Islet of Langerhans (tissue), 1 donor: ENCODE data around the gene NFIA.
A peak's percentile ranks its signal among the peaks of the same experiment; 100 is the strongest.

Source experiments
- FAIRE-seq: peaks from one replicate; lab custom pipeline; 2011; peaks lifted over from hg19 to GRCh38; lab: Jason Lieb, UNC

NFIA gene

DNA sequence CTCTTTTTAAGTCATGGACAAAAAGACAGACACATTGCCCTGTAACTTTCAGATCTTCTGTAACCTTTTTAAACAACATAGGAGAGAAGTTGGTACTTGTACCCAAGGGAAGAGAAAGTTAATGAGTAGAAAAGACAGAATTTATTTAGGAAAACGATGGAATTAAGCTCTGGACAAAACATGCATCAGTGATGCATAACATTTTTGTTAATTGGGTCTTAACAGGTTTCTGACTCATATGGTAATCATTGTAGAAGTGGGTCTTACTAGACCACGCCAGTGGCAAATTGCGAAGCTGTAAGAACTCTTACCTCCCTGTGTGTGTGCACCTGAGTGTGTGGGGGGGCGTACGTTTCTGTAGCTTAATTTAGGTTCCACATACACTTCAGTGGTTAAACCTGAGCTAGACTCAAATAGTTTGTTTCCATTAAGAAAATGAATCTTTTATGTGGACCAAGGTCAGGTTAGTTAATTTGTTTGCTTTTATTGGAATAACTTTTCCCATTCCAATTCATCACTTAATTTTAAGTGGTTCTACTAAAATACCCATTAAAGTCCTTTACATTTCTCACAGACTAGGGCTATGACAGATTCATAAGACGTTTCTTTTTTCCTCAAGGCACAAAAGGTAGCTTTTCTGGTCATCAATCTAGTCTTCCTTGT, 48.1 kb downstream of the NFIA start:
- no peak for FAIRE-seq

DNA sequence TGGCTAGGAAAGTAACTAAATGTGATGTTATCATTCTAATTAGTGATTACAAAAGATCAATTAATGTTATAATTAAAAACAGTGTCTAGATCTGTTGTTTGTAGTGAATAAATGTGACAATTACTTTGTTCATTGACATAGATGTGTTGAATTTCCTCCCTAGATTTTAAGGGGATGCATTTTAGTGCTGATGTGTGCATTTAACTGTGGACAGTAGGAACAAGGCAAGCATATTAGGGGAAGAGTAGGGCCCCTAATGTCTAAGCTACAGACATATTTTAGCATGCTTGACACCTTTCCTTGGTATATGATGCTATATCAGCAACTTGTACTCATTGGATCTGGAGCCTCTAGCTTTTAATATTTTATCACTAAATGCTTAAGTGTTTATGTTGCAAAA, 48.9 kb downstream of the NFIA start:
- FAIRE-seq: no peak

DNA sequence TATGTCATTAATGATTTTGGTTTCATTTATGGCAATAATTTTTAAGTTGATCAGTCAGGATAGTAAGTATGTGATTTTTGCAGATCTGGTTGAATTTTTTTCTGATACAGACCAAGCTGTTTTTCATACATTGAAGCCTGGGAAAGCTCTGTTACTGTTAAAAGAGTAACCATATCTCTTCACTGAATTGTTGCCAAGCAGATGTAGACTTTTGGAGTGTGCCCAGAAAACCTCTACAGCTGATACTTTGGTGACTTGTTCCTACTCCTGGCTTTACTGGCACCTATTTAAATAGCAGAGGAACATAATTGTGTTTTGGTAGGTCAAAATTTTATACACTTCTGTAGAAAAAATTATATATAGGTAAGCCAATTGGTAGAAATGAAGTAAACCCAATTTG, 49.4 kb downstream of the NFIA start:
- no peak for FAIRE-seq

DNA sequence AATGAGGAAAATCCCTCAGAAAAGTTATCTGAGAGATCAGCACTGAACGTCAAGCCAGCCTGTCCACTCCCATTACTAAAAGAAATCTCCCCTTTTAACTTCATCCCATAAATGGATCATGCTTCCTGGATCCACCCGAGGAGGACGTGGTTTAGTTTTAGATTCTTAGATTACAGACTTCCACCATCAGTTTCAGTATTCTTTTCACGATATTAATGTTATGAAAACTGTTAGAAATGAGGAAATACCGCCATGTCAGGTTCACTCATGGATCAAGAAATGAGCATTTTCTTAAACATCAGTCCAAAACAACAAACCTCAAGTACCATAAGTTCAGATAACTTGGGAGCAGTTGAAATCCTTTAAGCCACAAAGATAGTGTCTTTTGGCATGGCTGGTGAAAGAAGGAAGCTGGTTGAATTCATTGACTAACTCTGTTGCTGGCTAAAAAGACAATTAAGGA, 49.8 kb downstream of the NFIA start:
- FAIRE-seq: no peak

DNA sequence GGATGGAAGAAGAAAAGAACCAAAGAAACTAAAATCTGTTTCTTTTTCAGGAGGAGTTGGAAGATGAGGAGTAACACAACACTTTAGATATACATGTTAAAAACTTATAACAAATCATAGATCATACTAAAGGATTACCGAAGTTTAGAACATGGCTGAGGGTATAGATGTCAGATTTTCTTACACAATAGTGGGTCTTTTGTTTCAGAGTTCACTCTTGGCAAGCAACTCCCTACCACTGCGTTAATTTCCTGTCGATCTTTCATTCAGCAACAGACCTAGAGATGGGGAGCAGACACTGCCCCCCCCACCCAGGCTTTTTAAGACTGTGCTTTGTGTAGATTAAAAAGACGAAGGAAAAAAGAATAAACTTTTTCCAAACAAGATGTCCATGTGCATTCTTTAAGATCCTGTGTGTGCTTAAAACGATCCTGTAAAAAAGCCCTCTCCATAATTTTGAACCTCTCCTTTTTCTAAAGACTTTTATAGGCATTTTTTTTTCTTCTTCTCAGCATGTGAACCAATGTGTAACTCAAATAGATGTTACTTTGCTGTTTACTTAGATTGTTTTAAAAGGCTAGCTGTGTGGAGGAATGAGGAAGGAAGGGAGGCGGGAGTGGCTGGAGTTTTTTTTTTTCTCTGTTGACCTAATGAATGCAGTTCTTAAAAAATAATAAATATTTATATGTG, 50.4 kb downstream of the NFIA start:
- FAIRE-seq: peak; percentile 21

GRCh38 chr1:61133335-61134019, 51.1 kb downstream of the NFIA start:
- FAIRE-seq: no peak

- no peak for FAIRE-seq
These were observed 52.9 kb downstream of the NFIA start for GRCh38 chr1:61135291-61135690.

- FAIRE-seq: no peak
These were observed 55.9 kb downstream of the NFIA start for GRCh38 chr1:61138305-61138704.

GRCh38 chr1:61138921-61139774, 56.8 kb downstream of the NFIA start:
- FAIRE-seq: no peak

- no peak for FAIRE-seq
These were observed 57.6 kb downstream of the NFIA start for GRCh38 chr1:61139775-61140549.

DNA sequence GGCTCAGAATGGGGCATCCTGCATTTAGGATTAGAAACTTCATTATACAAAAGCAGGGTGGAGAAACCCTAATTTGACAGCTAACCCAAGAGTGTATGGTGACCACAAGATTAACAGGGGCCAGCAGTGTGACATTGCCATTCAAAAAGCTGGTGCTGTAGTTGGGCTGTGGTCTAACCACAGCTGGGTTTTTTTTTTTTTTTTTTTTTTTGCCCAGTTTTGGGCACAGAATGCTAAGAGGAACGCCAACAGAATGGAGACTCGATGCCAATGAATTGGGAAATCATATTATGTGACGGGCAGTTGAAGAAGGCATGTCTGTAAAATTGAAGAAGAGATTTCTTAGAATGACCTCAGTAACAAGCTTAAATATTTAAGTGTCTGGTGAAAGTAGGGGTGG, 58.4 kb downstream of the NFIA start:
- no peak for FAIRE-seq

DNA sequence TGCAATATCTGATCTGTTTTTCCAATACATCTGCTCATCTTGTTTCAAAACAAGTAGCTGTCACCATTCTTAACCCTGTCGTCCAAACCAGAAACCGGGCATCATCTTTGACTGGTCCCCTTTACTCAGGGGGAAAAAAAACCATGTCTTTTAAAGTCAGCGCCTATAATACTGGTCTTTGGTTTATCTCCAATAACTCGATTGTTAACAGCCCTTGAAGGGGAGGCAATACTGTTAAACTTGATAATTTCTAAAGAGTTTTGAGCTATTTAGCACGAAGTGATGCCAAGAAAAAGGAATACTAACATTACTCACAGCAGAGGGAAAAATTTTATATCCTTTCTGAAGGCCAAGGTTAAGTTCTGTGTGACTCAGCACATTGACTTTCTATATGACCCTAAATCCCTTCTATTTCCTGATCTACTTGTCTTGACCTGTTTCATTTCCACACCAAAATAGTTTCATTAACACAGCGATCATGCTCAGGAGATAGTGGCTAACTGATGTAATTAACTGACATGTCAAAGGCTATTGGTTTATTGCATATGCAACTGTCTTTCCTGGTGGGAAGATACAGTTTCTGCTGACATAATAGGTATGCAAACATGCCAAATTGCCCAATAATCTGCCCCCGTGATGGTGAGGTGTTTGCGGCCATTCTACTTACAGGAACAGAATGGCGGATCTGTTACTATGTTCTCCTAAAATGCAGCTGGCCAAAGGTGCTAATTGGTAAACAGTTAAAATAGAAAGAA, 59.1 kb downstream of the NFIA start:
- FAIRE-seq: peak; percentile 72

- peak; percentile 24 for FAIRE-seq
These were observed 59.7 kb downstream of the NFIA start for GRCh38 chr1:61142043-61142440.

GRCh38 chr1:61142726-61143500, 60.6 kb downstream of the NFIA start:
- FAIRE-seq: peak; percentile 41

GRCh38 chr1:61143821-61144424, 61.6 kb downstream of the NFIA start:
- no peak for FAIRE-seq

DNA sequence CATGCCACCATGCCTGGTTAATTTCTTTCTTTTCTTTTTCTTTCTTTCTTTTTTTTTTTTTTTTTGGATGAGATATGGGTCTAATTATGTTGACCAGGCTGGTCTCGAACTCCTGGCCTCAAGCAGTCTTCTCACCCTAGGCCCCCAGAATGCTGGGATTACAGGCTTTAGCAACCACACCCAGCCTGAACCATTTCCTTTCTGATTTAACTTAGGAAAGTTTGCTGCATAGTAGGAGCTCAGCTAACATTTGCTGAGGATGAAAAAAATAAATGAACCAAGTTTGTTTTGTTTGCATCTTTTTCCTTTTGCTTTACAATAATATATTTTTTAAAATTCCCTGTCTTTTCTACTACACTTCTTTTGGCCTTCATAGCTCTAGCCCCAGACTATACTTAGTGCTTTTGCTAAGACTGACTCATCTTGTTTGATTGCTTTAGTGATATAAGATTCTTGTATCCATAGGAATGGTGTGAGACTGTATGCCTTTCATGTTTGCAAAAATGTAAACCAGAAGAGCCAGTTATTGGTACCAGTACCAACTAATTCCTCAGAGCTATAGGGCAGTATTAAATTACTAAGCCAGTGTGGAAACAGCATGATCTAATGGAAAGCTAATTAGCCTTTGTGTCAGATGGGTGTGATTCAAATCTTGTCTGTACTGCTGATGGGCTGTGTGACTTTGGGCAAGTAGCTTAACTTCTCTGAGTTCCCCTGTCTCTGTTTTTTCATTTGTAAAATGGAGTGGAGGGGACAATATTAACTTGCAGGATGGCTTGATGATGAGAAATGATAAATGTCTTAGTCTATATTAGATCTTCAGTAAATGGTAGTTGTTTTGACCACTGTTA, 66.9 kb downstream of the NFIA start:
- no peak for FAIRE-seq

- no peak for FAIRE-seq
These were observed 69.2 kb downstream of the NFIA start for GRCh38 chr1:61151565-61151964.

- FAIRE-seq: no peak
These were observed 69.7 kb downstream of the NFIA start for GRCh38 chr1:61152066-61152465.
